Gastrocnemius medialis (tissue), 4 donors: ENCODE results near the gene PRKG1. TPM values are rescaled to one million over a fixed set of nuclear protein-coding genes. Genes with fewer than 3 reads are reported as not detected.

Source experiments
- ATAC-seq, 2 donors: fragments of 150-250 bp; one replicate each; pipeline ENCODE4 v1.9.1; 2016
- DNase-seq, 2 donors: peaks; one replicate each; pipeline ENCODE4 v3.0.0-alpha.2; 2019
- H3K27ac ChIP-seq, 4 donors: fragments of 200-600 bp; sonication (generic); 1 replicate in 1 of 4; 2 replicates in 3 of 4; pipeline ENCODE4 v1.5.1; 2016 to 2018; ENCODE audit warnings: mild to moderate bottlenecking in 2 of 4, moderate library complexity in 1 of 4
- H3K27me3 ChIP-seq, 3 donors: fragments of 200-600 bp; sonication (generic) in 2 of 3; 1 replicate in 1 of 3; 2 replicates in 2 of 3; pipeline versions ENCODE4 v1.5.1 to v1.6.0; 2016 to 2019; ENCODE audit warnings: mild to moderate bottlenecking in 1 of 3, moderate library complexity in 1 of 3
- H3K36me3 ChIP-seq, 2 donors: fragments of 200-600 bp; sonication (generic) in 1 of 2; one replicate each; pipeline ENCODE4 v1.5.1; 2017 to 2018
- H3K4me1 ChIP-seq, 2 donors: fragments of 200-600 bp; sonication (generic) in 1 of 2; one replicate each; pipeline ENCODE4 v1.5.1; 2016 to 2017; ENCODE audit warnings: mild to moderate bottlenecking in 2 of 2
- H3K4me3 ChIP-seq, 4 donors: fragments of 200-600 bp; sonication (generic) in 3 of 4; 1 replicate in 1 of 4; 2 replicates in 3 of 4; pipeline ENCODE4 v1.5.1; 2016 to 2019; ENCODE audit warnings: mild to moderate bottlenecking in 2 of 4
- H3K9me3 ChIP-seq, 3 donors: fragments of 200-600 bp; sonication (generic) in 2 of 3; 1 replicate in 1 of 3; 2 replicates in 2 of 3; pipeline ENCODE4 v1.5.1; 2016 to 2019
- CTCF ChIP-seq, 5 experiments: fragments of 450-650 bp in 3 of 5; fragments of 200-600 bp in 2 of 5; sonication (generic) in 2 of 5; IDR thresholded peaks in 4 of 5; conservative IDR thresholded peaks in 1 of 5; 1 replicate in 4 of 5; 2 replicates in 1 of 5; pipeline ENCODE4 v1.5.1; 2016 to 2019; ENCODE audit warnings: antibody characterized with exemption in 5 of 5, mild to moderate bottlenecking in 3 of 5, moderate library complexity in 3 of 5
- POLR2A ChIP-seq, 2 donors: fragments of 450-650 bp; IDR thresholded peaks; one replicate each; pipeline ENCODE4 v1.6.1; 2017; ENCODE audit warnings: antibody characterized with exemption in 2 of 2, mild to moderate bottlenecking in 2 of 2, moderate library complexity in 2 of 2
- in situ Hi-C, 4 donors: fragments of 200-750 bp; cut with MboI; loops; one replicate each; pipeline versions ENCODE4 v1.15.0 to v1.8.0; 2017; ENCODE audit warnings: low sequenced_read_pairs in 4 of 4
- intact Hi-C: fragments of 100-400 bp; cut with DNase I; formaldehyde crosslinking; loops from one replicate; pipeline ENCODE4 v1.15.1; 2023; ENCODE audit warnings: low total_unique reads
- total RNA-seq, 4 donors: library from RNA; depleted of rRNA; stranded (reverse); fragments of >200 nt; gene quantifications; one replicate each; pipeline versions ENCODE4 v1.1.0 to v1.2.3, GENCODE V29; 2016

Gene PRKG1
- total RNA-seq, 4 donors from 2014 or later, result 10.4 to 39.4 (median 25.1) TPM

DNA sequence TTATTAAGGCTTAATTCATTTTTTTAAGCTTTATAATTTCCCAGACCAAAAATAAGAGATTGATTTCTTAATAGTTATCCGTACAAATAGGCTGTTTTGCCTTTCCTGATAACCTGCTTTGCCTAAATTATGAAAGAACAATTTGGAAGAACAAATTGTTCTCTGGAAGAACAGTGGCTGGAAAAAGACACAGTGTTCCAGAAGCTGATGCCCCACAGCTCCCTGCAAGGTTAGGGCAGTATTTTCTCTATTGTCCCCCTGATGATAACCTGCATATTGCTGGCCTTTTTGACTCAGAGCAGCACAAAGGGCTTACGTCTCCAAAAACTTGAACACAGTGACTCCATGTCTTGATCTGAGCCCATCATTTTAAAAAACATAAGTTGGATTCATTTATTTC, 473.7 kb downstream of the PRKG1 start:
- peaks cover 0 to 6% of the 10 kb centered on the region in 2 donors for H3K4me1 ChIP-seq
- TF ChIP-seq POLR2A (IDR thresholded peaks at IDR 0.05), result no peak
- TF ChIP-seq CTCF (IDR thresholded peaks at IDR 0.05 in 4 of 5, conservative IDR thresholded peaks at IDR 0.05 in 1 of 5), result no peak
- H3K36me3 ChIP-seq, result no peaks in the 10 kb centered on the region
- H3K27ac ChIP-seq, result peak overlapping the region in 2 of 4 donors; percentile 19 to 57
- peak; percentile 5 to 16 for DNase-seq
- peak; percentile 75 for ATAC-seq
- in situ Hi-C loops (no loop called here), intact Hi-C loops (no loop called here)
- no peaks in the 10 kb centered on the region for H3K27me3 ChIP-seq
- no peaks in the 10 kb centered on the region for H3K9me3 ChIP-seq
- no peak overlapping the region for H3K4me3 ChIP-seq

DNA sequence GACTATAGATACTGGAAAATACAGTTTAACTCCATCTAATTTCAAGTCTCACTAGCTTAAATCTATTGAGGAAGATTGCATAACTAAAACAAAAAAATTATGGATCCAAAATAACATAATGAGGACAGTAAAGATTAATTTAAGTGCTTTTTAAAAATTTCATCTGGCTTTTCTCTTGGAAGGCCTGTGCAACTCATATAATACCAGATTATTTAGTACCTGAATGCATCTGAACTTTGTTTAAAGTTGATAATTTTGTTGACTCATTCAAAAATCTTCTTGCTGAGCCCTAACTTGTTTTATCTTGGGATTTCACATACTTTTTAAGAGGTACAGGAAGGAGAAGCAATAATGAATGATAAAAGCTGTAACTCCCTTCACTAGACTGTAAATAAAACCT, 478.6 kb downstream of the PRKG1 start:
- Histone ChIP-seq H3K9me3 (no peaks in the 10 kb centered on the region), H3K27me3 (no peaks in the 10 kb centered on the region), H3K27ac (no peak overlapping the region), H3K4me3 (no peak overlapping the region), H3K36me3 (no peaks in the 10 kb centered on the region), H3K4me1 (peaks cover 0 to 4% of the 10 kb centered on the region in 2 donors)
- intact Hi-C loops (no loop called here), in situ Hi-C loops (no loop called here)
- no peak for ATAC-seq
- TF ChIP-seq CTCF (IDR thresholded peaks at IDR 0.05 in 4 of 5, conservative IDR thresholded peaks at IDR 0.05 in 1 of 5) (no peak), POLR2A (IDR thresholded peaks at IDR 0.05) (no peak)
- DNase-seq, result no peak

- DNase-seq, result no peak
- intact Hi-C loops, result no loop called here
- ATAC-seq, result no peak
- H3K27me3 ChIP-seq, result no peaks in the 10 kb centered on the region
- H3K9me3 ChIP-seq, result no peaks in the 10 kb centered on the region
- no peak for TF ChIP-seq CTCF (IDR thresholded peaks at IDR 0.05 in 4 of 5, conservative IDR thresholded peaks at IDR 0.05 in 1 of 5)
- TF ChIP-seq POLR2A (IDR thresholded peaks at IDR 0.05), result no peak
- no peak overlapping the region for H3K27ac ChIP-seq
- H3K4me3 ChIP-seq, result no peak overlapping the region
- in situ Hi-C loops, result no loop called here
- no peaks in the 10 kb centered on the region for H3K36me3 ChIP-seq
- H3K4me1 ChIP-seq, result peaks cover 0 to 4% of the 10 kb centered on the region in 2 donors
Observed at GRCh38 chr10:51564896-51565510, 490.7 kb downstream of the PRKG1 start.

DNA sequence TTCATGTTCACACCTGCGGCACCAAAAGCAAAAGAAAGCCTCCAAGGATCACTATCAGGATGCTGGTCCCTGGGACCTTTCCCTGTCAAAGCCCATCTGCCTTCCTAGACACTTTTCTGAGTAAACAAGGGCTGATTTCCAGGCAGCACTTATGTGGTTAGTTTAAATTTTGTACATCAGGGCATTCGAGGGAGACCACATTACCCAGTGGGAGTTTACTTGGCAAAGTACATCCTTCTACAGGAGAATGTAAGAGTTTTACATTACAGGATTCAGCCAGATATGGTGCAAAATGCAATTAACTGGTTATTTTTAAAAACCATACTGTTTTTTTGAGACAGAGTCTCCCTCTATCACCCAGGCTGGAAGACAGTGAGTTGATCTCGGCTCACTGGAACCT, 493.0 kb downstream of the PRKG1 start:
- intact Hi-C loops (no loop called here), in situ Hi-C loops (no loop called here)
- TF ChIP-seq CTCF (IDR thresholded peaks at IDR 0.05 in 4 of 5, conservative IDR thresholded peaks at IDR 0.05 in 1 of 5) (no peak), POLR2A (IDR thresholded peaks at IDR 0.05) (no peak)
- Histone ChIP-seq H3K27me3 (no peaks in the 10 kb centered on the region), H3K4me3 (no peak overlapping the region), H3K4me1 (peaks cover 0 to 4% of the 10 kb centered on the region in 2 donors), H3K9me3 (no peaks in the 10 kb centered on the region), H3K36me3 (no peaks in the 10 kb centered on the region), H3K27ac (no peak overlapping the region)
- ATAC-seq (no peak), DNase-seq (no peak)

- Histone ChIP-seq H3K36me3 (no peaks in the 10 kb centered on the region), H3K4me1 (peaks cover 0 to 4% of the 10 kb centered on the region in 2 donors), H3K27ac (no peak overlapping the region), H3K9me3 (no peaks in the 10 kb centered on the region), H3K27me3 (no peaks in the 10 kb centered on the region), H3K4me3 (no peak overlapping the region)
- in situ Hi-C loops, result no loop called here
- ATAC-seq, result no peak
- no peak for TF ChIP-seq CTCF (IDR thresholded peaks at IDR 0.05 in 4 of 5, conservative IDR thresholded peaks at IDR 0.05 in 1 of 5)
- no peak for TF ChIP-seq POLR2A (IDR thresholded peaks at IDR 0.05)
- no peak for DNase-seq
- intact Hi-C loops, result no loop called here
Observed at GRCh38 chr10:51569467-51569866, 495.2 kb downstream of the PRKG1 start.
